ENCODE results near the gene TCF7L2. TPM values are rescaled to one million over a fixed set of nuclear protein-coding genes. Genes with fewer than 3 reads are reported as not detected.

Gene TCF7L2
- total RNA-seq, 4 donors from 2014 or later = 12.7 to 59.9 (median 16.1) TPM

DNA sequence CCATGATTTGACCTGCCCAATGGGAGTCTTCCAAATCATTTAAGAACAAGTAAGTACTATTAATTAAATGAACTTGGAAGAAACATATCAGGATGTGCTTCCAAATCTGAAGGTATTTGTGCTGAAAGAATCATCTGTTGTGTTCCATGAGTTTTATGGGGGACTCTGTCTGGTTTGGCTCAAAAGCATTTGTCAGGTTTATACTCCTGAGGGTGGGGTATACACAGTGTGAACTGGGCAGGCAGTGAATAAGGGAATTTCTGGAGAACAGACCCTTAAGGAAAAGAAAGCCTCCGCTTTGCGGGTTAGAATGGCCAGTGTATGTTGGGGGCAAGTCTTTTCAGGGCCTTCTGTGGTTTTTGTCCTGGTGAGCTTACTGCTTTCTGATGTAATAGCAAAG, 29.9 kb downstream of the TCF7L2 start:
- no peaks in the 10 kb centered on the region for H3K36me3 ChIP-seq
- H3K27ac ChIP-seq = peak overlapping the region; percentile 67
- H3K27me3 ChIP-seq = no peaks in the 10 kb centered on the region
- peaks cover under 1 to 17% of the 10 kb centered on the region in 2 donors for H3K4me1 ChIP-seq
- peak in 1 of 2 donors; percentile 69 for DNase-seq
- no peak overlapping the region for H3K4me3 ChIP-seq
- no peak for TF ChIP-seq POLR2A (IDR thresholded peaks at IDR 0.05)
- TF ChIP-seq, protein P1, sequence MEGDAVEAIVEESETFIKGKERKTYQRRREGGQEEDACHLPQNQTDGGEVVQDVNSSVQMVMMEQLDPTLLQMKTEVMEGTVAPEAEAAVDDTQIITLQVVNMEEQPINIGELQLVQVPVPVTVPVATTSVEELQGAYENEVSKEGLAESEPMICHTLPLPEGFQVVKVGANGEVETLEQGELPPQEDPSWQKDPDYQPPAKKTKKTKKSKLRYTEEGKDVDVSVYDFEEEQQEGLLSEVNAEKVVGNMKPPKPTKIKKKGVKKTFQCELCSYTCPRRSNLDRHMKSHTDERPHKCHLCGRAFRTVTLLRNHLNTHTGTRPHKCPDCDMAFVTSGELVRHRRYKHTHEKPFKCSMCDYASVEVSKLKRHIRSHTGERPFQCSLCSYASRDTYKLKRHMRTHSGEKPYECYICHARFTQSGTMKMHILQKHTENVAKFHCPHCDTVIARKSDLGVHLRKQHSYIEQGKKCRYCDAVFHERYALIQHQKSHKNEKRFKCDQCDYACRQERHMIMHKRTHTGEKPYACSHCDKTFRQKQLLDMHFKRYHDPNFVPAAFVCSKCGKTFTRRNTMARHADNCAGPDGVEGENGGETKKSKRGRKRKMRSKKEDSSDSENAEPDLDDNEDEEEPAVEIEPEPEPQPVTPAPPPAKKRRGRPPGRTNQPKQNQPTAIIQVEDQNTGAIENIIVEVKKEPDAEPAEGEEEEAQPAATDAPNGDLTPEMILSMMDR (IDR thresholded peaks at IDR 0.05) = no peak
- no peaks in the 10 kb centered on the region for H3K9me3 ChIP-seq
- intact Hi-C loops (cut with DNase I; ENCODE audit: low total_unique reads) = no loop called here

DNA sequence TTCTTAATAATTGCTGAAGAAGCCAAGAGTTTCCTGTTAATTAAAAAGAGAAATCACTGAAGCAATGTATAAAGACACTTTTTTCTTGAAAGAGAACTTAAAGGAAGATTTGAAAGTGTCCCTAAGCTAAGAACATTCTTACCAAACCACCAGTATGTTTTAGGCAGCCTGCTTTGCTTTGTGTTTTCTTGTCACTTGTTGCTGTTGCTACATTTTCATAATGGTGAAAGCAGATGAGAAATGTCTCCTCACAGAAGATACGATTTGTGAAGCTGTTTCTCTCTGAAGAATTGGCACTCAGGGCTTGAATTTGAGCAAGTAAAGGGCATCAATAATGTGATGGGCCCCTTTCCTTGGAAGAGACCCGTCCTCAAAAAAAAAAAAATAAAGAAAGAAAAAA, 30.9 kb downstream of the TCF7L2 start:
- DNase-seq = no peak
- H3K4me1 ChIP-seq = peaks cover 9 to 20% of the 10 kb centered on the region in 2 donors
- H3K4me3 ChIP-seq = no peak overlapping the region
- H3K27ac ChIP-seq = peak overlapping the region; percentile 67
- H3K36me3 ChIP-seq = no peaks in the 10 kb centered on the region
- no peak for TF ChIP-seq POLR2A (IDR thresholded peaks at IDR 0.05)
- TF ChIP-seq, protein P1 (IDR thresholded peaks at IDR 0.05) = no peak
- H3K27me3 ChIP-seq = no peaks in the 10 kb centered on the region
- intact Hi-C loops (cut with DNase I; ENCODE audit: low total_unique reads) = no loop called here
- H3K9me3 ChIP-seq = no peaks in the 10 kb centered on the region

DNA sequence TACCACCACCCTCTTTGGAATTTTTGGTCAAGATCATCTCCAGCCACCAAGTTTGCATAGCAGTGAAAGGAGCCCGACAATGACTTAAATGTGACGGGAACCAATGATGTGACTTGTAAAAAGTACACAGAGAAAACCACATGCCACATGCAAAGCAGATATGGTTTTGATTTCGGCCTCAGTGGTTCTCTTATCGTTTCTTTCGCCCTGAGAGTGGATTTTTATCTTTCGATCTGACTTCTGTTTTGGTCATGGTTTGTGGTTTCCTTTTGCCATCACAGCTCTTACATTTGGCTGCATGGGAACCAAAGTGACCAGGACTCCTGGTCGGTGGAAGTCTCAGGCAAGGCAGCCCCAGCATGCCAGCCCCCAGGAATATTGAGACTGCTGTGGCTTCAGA, 31.5 kb downstream of the TCF7L2 start:
- H3K4me3 ChIP-seq = no peak overlapping the region
- H3K27me3 ChIP-seq = no peaks in the 10 kb centered on the region
- no peaks in the 10 kb centered on the region for H3K9me3 ChIP-seq
- H3K27ac ChIP-seq = peak overlapping the region; percentile 6 to 67
- TF ChIP-seq POLR2A (IDR thresholded peaks at IDR 0.05) = no peak
- TF ChIP-seq, protein P1 (IDR thresholded peaks at IDR 0.05) = no peak
- no peak for DNase-seq
- H3K4me1 ChIP-seq = peaks cover 12 to 20% of the 10 kb centered on the region in 2 donors
- no peaks in the 10 kb centered on the region for H3K36me3 ChIP-seq
- intact Hi-C loops (cut with DNase I; ENCODE audit: low total_unique reads) = no loop called here

GRCh38 chr10:112983444-112984056, 33.5 kb downstream of the TCF7L2 start:
- Histone ChIP-seq H3K27ac (no peak overlapping the region), H3K9me3 (no peaks in the 10 kb centered on the region), H3K27me3 (no peaks in the 10 kb centered on the region), H3K4me1 (peaks cover 12 to 20% of the 10 kb centered on the region in 2 donors), H3K36me3 (no peaks in the 10 kb centered on the region), H3K4me3 (no peak overlapping the region)
- DNase-seq = no peak
- intact Hi-C loops (cut with DNase I; ENCODE audit: low total_unique reads) = no loop called here
- TF ChIP-seq POLR2A (IDR thresholded peaks at IDR 0.05) = no peak
- TF ChIP-seq, protein P1 (IDR thresholded peaks at IDR 0.05) = no peak

DNA sequence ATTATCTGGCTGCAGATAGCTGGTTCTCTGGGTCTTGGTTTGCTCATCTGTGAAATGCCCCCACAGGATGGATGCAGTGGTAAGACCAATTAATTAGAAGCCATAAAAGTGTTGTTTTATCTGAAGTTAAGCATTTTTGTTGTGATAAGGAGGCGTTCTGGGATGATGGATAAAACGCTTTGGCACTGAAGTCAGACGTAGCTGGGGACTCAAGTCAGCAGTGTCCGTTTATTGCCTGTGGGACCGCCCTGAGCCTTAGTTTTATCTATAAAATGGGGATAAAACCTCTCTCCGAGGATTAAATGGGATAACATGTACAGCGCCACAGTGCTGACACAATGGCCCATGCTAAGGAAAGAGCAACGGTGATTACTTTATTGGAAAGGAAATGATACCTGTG, 34.7 kb downstream of the TCF7L2 start:
- Histone ChIP-seq H3K4me1 (peaks cover 12 to 20% of the 10 kb centered on the region in 2 donors), H3K27ac (peak overlapping the region in 1 of 2 donors; percentile 69)
- no peak for DNase-seq

More for the DNA sequence above, 34.7 kb downstream of the TCF7L2 start:
- H3K36me3 ChIP-seq = no peaks in the 10 kb centered on the region
- TF ChIP-seq, protein P1 (IDR thresholded peaks at IDR 0.05) = no peak
- no peak for TF ChIP-seq POLR2A (IDR thresholded peaks at IDR 0.05)
- intact Hi-C loops (cut with DNase I; ENCODE audit: low total_unique reads) = no loop called here
- no peaks in the 10 kb centered on the region for H3K9me3 ChIP-seq
- H3K27me3 ChIP-seq = no peaks in the 10 kb centered on the region
- no peak overlapping the region for H3K4me3 ChIP-seq
